ENCODE data around the gene SCNN1B. TPM values are rescaled to one million over a fixed set of nuclear protein-coding genes. Genes with fewer than 3 reads are reported as not detected.

The SCNN1B gene
- total RNA-seq, 1 donor from 2014 or later: 68.1 TPM

DNA sequence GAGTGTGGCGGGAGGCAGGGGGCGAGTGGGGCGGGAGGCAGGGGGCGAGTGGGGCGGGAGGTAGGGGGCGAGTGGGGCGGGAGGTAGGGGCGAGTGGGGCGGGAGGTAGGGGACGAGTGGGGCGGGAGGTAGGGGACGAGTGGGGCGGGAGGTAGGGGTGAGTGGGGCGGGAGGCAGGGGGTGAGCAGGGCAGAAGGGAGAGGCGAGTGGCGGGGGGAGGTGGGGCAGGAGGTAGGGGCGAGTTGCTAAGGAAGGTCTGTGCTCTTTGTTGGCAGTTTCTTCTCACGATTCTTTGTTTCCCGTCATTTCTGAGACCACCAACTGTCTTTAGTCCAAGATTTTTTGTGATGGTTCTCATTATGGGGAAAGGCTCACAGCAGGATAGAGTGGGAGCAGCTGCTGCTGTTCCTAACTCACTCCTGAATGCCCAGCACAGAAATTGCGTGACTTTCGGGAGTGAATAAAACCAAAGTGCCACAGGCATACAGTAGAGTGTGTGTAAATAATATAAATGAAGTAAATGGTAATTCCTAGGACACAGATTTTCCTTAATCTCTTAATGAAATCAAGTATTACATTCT is 106.2 kb downstream of the SCNN1B start:
- no peak for ATAC-seq

DNA sequence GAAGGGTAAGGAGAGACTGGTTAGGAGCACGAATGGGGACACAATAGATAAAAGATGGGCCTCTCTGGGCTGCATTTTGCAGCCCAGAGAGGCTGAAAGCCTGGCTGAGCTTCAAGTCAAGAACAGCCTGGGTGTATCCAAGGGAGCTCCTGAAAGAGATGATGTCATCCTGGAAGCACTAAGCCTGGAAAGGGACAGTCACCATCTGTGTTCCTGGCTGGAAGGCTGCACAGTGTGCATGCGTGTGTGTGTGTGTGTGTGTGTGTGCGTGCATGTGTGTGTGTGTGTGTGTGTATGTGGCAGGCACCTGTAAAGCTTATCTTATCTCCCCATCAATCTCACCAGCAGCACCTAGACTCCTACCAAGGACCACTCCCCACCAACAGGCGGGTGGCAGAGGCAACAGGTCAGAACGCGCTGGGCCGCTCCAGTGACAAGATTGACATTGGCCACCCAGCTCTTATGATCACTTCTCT is 106.8 kb downstream of the SCNN1B start:
- ATAC-seq: no peak

DNA sequence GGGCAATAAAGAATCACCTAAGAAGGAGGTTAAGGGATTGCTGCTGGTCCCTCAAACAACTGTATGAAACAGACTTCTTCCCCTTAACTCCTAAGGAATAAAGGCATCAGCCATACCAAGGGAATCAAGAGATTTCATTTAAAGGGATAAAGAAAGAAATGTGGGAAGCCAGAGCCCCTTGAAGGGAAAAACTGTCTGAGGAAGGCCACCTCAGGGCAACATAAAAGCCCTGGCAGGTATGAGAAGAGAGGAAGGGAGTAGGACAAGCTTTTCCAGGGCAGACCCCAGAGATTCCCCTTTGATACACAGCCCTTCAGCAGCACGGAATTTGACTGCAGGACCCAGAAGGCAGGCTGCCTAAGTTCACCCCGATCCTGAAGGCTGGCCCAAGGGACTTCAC is 107.4 kb downstream of the SCNN1B start:
- ATAC-seq: no peak

DNA sequence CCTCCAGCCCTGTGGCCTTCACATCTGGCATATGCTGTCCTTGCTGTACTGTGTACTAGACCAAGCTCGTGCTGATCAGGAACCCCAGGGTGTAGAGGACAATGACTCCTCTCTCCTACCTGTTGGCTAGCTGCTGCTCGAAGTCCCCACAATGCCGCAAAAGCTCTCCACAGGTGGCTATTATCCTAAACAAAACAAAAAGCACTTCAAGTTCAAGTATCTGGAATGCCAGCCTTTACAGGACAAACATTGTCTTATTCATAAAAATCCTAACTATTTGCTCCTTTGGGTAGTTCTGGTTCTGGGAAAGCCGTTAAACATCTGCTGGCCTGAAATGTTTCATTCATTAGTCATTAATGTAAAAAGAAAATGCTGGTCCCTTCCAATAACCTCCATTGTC is 108.1 kb downstream of the SCNN1B start:
- no peak for ATAC-seq

DNA sequence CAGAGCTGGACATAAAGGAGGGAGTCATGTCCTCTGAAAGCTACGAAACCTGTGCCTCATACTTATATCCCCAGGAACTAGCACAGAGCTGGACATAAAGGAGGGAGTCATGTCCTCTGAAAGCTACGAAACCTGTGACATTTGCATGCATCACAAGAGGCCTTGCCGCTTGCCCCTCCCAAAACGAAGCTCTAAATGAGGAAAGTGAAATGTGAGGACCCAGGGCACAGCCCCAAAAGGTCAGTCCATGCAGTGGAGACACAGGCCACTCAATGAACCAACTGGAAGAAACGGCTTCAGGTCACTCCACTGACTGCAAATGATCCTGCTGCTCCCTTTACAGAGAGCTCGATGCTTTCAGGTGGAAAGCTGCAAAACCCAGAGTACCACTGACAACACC is 112.6 kb downstream of the SCNN1B start:
- ATAC-seq: no peak

DNA sequence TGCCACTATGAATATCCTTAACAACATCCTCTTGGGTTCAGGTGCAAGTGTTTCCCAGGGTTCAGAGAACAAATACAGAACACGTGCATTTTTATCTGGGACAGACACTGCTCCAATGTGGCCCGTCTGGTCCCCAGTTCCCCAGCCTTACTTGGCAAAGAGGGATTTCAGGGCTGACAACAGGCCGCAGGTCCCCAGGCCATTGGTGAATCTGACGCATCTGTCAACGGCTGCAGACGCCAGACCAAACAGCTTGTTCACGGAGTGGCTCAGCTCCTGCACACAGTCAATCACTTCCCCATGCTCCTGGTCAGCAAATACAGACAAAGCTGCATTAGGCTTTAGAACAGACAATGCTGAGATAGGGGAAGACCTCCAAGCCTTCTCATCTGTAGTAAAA is 114.7 kb downstream of the SCNN1B start:
- ATAC-seq: no peak

DNA sequence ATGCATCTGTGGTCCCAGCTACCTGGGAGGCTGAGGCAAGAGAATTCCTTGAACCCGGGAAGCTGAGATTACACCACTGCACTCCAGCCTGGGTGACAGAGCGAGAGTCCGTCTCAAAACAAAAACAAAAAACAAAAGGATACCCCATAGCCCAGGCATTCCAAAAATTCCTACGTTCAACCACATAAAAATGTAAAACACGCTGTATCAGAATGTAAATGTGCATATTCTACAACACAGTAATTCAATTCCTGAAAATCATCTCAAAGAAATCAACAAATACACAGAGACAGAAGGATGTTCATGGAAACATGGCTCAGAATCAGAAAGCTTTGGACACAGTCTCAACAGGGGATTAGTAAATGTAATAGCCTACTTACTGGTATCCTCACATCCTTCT is 117.9 kb downstream of the SCNN1B start:
- ATAC-seq: no peak

DNA sequence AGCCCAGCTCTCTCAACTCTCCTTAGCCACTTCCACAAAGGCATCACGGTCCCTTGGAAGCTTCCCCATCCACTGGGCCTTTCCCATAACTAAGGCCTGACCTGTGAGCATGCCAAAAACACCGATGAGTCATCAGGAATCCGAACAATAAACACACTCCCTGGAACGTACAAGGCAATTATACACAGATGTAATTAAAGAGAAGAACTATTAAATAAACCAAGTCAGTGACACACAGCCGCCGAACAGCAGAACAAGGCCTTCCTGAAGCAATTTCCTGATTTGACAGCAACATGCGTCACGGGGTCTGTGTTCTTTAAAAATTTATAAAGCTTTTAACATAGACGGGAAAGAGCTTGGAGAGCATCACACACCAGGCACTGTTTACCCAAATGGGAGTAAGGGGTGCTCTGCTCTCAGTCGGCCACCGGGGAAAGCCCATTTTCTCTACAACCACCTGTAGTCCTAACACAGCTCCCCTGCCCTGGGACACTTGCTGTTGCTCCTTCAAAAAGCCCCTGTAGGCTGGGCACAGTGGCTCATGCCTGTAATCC is 121.5 kb downstream of the SCNN1B start:
- ATAC-seq: peak; percentile 94

DNA sequence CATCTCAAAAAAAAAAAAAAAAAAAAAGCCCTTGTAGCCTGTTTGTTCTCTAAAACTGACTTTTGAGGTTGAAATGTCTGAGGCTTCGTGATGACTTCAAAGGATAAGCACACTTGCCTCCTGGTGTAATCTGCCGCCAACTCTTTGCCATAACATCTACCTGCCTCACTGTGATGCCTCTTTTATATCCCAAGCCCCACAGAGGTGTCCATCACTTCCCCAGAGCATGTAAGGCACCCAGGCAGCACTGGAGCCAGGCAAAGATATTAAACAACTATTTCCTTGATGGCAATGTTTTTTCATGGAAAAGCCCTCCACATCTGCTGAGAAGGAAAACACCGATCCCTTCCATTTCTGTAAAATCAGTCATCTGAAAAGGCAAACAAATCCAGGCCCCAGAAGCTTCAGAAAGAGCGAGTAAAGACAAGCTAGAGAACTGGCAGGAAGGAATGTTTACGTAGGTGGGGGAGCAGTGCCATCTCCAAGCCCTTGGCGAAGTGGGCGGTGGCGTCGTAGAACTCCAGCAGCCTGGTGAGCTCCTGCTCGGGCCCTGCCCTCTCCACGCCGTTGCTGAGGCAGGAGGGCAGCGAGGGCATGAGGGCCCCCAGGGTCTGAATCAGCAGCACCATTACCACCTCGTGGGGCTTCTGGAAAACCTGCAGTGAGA is 122.3 kb downstream of the SCNN1B start:
- peak; percentile 86 for ATAC-seq

DNA sequence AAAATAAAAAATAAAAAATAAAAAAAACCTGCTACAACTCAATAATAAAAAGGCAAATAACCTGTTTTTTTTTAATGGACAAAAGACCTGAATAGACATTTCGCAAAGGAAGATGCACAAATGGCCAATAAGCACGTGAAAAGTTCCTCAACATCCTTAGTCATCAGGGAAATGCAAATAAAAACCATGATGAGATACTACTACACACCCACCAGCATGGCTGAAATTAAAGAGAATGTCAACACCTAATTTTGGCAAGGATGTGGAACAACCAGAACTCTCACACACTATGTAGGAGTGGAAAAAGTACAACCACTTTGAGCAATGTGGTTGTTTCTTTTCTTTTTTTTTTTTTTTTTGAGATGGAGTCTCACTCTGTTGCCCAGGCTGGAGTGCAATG is 126.2 kb downstream of the SCNN1B start:
- no peak for ATAC-seq

Other genes starting within 250 kb of the SCNN1B start
- gene USP31, start 152.8 kb upstream of the SCNN1B start, total RNA-seq: 8.7 TPM
- gene SCNN1G, start 119.6 kb upstream of the SCNN1B start, total RNA-seq: 10.1 TPM
- gene COG7, start 150.9 kb downstream of the SCNN1B start, total RNA-seq: 14.8 TPM
- gene GGA2, start 208.2 kb downstream of the SCNN1B start, total RNA-seq: 24.6 TPM